ENCODE results near the gene NXPH1.

- no peak for TF ChIP-seq CTCF (IDR thresholded peaks at IDR 0.05)
- TF ChIP-seq POLR2A (IDR thresholded peaks at IDR 0.05), result no peak
Measured at GRCh38 chr7:8418629-8419245, 14.7 kb upstream of the NXPH1 start.

Measured in lower leg skin (tissue), 3 donors.